GM23338 (cell line): ENCODE results near the gene FHIT. TPM values are rescaled to one million over a fixed set of nuclear protein-coding genes. Genes with fewer than 3 reads are reported as not detected.

Experiments
- ATAC-seq: fragments of 200-7000 bp; cut with Tn5 transposase; 3 replicates; pipeline ENCODE4 v1.9.1; 2020
- DNase-seq: peaks from one replicate; pipeline ENCODE4 v3.0.0-alpha.2; 2015; ENCODE audit warnings: low spot score
- H2AFZ ChIP-seq: fragments of 200-600 bp; sonication (generic); 2 replicates; pipeline ENCODE4 v1.8.0; 2016; ENCODE audit warnings: antibody characterized with exemption, mild to moderate bottlenecking, moderate library complexity
- H3F3A ChIP-seq: fragments of 200-600 bp; sonication (generic); replicated peaks from 2 replicates; pipeline ENCODE4 v1.8.0; 2017; ENCODE audit warnings: antibody characterized with exemption, mixed run types, low read depth
- H3K27ac ChIP-seq: fragments of 200-600 bp; sonication (generic); 2 replicates; pipeline ENCODE4 v1.6.1; 2016; ENCODE audit warnings: low read depth
- H3K27me3 ChIP-seq: fragments of 200-600 bp; sonication (generic); 2 replicates; pipeline ENCODE4 v1.8.0; 2016; ENCODE audit warnings: mild to moderate bottlenecking, mixed run types, moderate library complexity; ENCODE audit not compliant: insufficient read depth
- H3K36me3 ChIP-seq: fragments of 200-600 bp; sonication (generic); 2 replicates; pipeline ENCODE4 v1.8.0; 2016; ENCODE audit warnings: mild to moderate bottlenecking; ENCODE audit not compliant: insufficient read depth
- H3K4me1 ChIP-seq: fragments of 200-600 bp; sonication (generic); 2 replicates; pipeline ENCODE4 v1.8.0; 2016; ENCODE audit warnings: mild to moderate bottlenecking, moderate library complexity; ENCODE audit not compliant: insufficient read depth
- H3K4me2 ChIP-seq: fragments of 200-600 bp; sonication (generic); 2 replicates; pipeline ENCODE4 v1.7.1; 2017; ENCODE audit warnings: mixed run types
- H3K4me3 ChIP-seq: fragments of 200-600 bp; sonication (generic); 2 replicates; pipeline ENCODE4 v1.6.1; 2016; ENCODE audit warnings: mixed run types
- H3K79me2 ChIP-seq: fragments of 200-600 bp; sonication (generic); replicated peaks from 2 replicates; pipeline ENCODE4 v1.8.0; 2017; ENCODE audit warnings: mild to moderate bottlenecking; ENCODE audit not compliant: insufficient read depth
- H3K9me2 ChIP-seq: fragments of 200-600 bp; sonication (generic); 2 replicates; pipeline ENCODE4 v1.8.0; 2017; ENCODE audit not compliant: insufficient read depth
- H4K20me1 ChIP-seq: fragments of 200-600 bp; sonication (generic); replicated peaks from 2 replicates; pipeline ENCODE4 v1.8.0; 2017; ENCODE audit warnings: mild to moderate bottlenecking; ENCODE audit not compliant: insufficient read depth
- H3K27ac Mint-ChIP-seq: 2 replicates; pipeline ENCODE4 v1.8.0; 2020; ENCODE audit warnings: inconsistent platforms, mild to moderate bottlenecking, moderate library complexity, mixed read lengths
- H3K27me3 Mint-ChIP-seq: 3 replicates; pipeline ENCODE4 v1.8.0; 2022; ENCODE audit warnings: low read depth, mild to moderate bottlenecking, moderate library complexity, mixed read lengths, inconsistent platforms; ENCODE audit not compliant: insufficient read depth, poor library complexity
- H3K36me3 Mint-ChIP-seq: 3 replicates; pipeline ENCODE4 v1.8.0; 2021; ENCODE audit warnings: low read depth, mild to moderate bottlenecking, inconsistent platforms, moderate library complexity, mixed read lengths
- H3K4me1 Mint-ChIP-seq: 3 replicates; pipeline ENCODE4 v1.8.0; 2020; ENCODE audit warnings: mild to moderate bottlenecking, inconsistent platforms, mixed read lengths
- H3K4me3 Mint-ChIP-seq: 3 replicates; pipeline ENCODE4 v1.8.0; 2021; ENCODE audit warnings: moderate library complexity, mild to moderate bottlenecking, inconsistent platforms, mixed read lengths
- H3K9me3 Mint-ChIP-seq: 3 replicates; pipeline ENCODE4 v1.8.0; 2020; ENCODE audit warnings: moderate library complexity, mild to moderate bottlenecking, inconsistent platforms, mixed read lengths
- EZH2 ChIP-seq: fragments of 200-600 bp; sonication (generic); IDR thresholded peaks from one replicate; pipeline ENCODE4 v1.8.0; 2017; ENCODE audit warnings: antibody characterized with exemption, mild to moderate bottlenecking, low read depth; ENCODE audit not compliant: unreplicated experiment
- EZH2phosphoT487 ChIP-seq: fragments of 200-600 bp; sonication (generic); IDR thresholded peaks from one replicate; pipeline ENCODE4 v1.8.1; 2018; ENCODE audit warnings: antibody characterized with exemption; ENCODE audit not compliant: unreplicated experiment
- JUNB ChIP-seq: IDR thresholded peaks from one replicate; pipeline ENCODE4 v1.6.1; 2016; ENCODE audit warnings: antibody characterized with exemption; ENCODE audit not compliant: unreplicated experiment
- NANOG ChIP-seq: IDR thresholded peaks from 2 replicates; pipeline ENCODE4 v1.6.1; 2016; ENCODE audit warnings: antibody characterized with exemption, borderline replicate concordance
- POLR2AphosphoS5 ChIP-seq: IDR thresholded peaks from 2 replicates; pipeline ENCODE4 v1.6.1; 2016; ENCODE audit warnings: antibody characterized with exemption, low read depth
- REST ChIP-seq: IDR thresholded peaks from one replicate; pipeline ENCODE4 v1.6.1; 2018; ENCODE audit warnings: antibody characterized with exemption; ENCODE audit not compliant: unreplicated experiment
- ZNF331 ChIP-seq: fragments of 250-450 bp; sonication (Bioruptor Pico); IDR thresholded peaks from 2 replicates; pipeline ENCODE4 v1.5.0; 2020; ENCODE audit warnings: low read depth, mild to moderate bottlenecking, moderate library complexity
- ZNF462 ChIP-seq: fragments of 250-450 bp; sonication (Bioruptor Pico); IDR thresholded peaks from 2 replicates; pipeline ENCODE4 v1.5.0; 2020; ENCODE audit warnings: mild to moderate bottlenecking, moderate library complexity
- polyA plus RNA-seq: library from polyadenylated mRNA; unstranded; fragments of >200 nt; fragmentation: Nextera tagmentation; extraction: Ambion mirVana; gene quantifications from 2 replicates; pipeline ENCODE4 v1.2.1, GENCODE V29; 2016
- total RNA-seq: library from RNA; depleted of rRNA; stranded (reverse); fragments of >200 nt; shearing (Covaris generic); gene quantifications from 2 replicates; pipeline ENCODE4 v1.2.3, GENCODE V29; 2014

FHIT gene
- total and polyA plus RNA-seq, 2 experiments from 2014 or later, result 3.0 to 8.3 TPM

GRCh38 chr3:59882746-59883145 is 1368.5 kb downstream of the FHIT start:
- Histone ChIP-seq H3K9me2 (no peaks in the 10 kb centered on the region), H3K4me1 (no peaks in the 10 kb centered on the region), H3F3A (no peaks in the 10 kb centered on the region), H3K79me2 (no peaks in the 10 kb centered on the region), H3K36me3 (no peaks in the 10 kb centered on the region), H3K27me3 (no peaks in the 10 kb centered on the region), H3K27ac (no peak overlapping the region), H3K4me2 (no peak overlapping the region), H2AFZ (no peak overlapping the region), H3K4me3 (no peak overlapping the region), H4K20me1 (no peaks in the 10 kb centered on the region)
- Mint-ChIP-seq H3K27ac (no peak overlapping the region), H3K27me3 (peaks cover 3% of the 10 kb centered on the region), H3K9me3 (no peaks in the 10 kb centered on the region), H3K4me1 (peaks cover 12% of the 10 kb centered on the region; the same call in 2 of the 3 replicates), H3K4me3 (no peak overlapping the region), H3K36me3 (no peaks in the 10 kb centered on the region)
- no peak for TF ChIP-seq REST
- TF ChIP-seq JUNB, result no peak
- TF ChIP-seq POLR2AphosphoS5, result no peak
- ATAC-seq (no peak), DNase-seq (no peak)

DNA sequence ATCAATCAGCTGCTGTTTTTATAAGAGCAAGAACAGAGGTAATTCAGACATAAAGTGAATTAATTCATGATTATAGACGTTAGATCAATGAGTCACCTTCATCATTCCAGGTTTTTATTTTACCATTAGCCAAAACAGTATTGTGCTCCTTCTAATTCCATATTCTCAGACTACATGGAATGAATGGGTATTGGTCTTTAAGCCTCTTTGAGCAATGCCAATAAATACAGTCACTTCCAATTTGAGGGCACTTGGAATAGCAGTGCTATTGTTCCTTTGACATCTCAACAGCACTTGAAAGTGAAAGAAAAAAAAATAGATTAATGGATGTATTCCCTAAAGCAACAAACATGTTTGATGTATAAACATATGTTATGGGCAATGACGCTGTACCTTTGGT is 1370.5 kb downstream of the FHIT start:
- no peaks in the 10 kb centered on the region for H3K9me3 Mint-ChIP-seq
- no peak for TF ChIP-seq EZH2phosphoT487
- no peak for TF ChIP-seq EZH2
- no peak for TF ChIP-seq POLR2AphosphoS5
- no peak for TF ChIP-seq JUNB
- TF ChIP-seq ZNF331, result no peak
- TF ChIP-seq ZNF462 (CRISPR knock-in tag), result no peak
- TF ChIP-seq REST, result no peak
- no peak for TF ChIP-seq NANOG

More for the DNA sequence above, 1370.5 kb downstream of the FHIT start:
- Histone ChIP-seq H3K27ac (no peak overlapping the region), H3K27me3 (no peaks in the 10 kb centered on the region), H3K4me1 (no peaks in the 10 kb centered on the region), H3K4me2 (no peak overlapping the region), H3K79me2 (no peaks in the 10 kb centered on the region), H3F3A (no peaks in the 10 kb centered on the region), H3K36me3 (no peaks in the 10 kb centered on the region), H3K4me3 (no peak overlapping the region), H2AFZ (no peak overlapping the region), H3K9me2 (0 out of 2 replicates have a peak, but pooled peaks cover 6% of the 10 kb centered on the region), H4K20me1 (no peaks in the 10 kb centered on the region)
- Mint-ChIP-seq H3K4me1 (peaks cover 12% of the 10 kb centered on the region; the same call in 2 of the 3 replicates), H3K27ac (no peak overlapping the region), H3K4me3 (no peak overlapping the region), H3K27me3 (no peaks in the 10 kb centered on the region), H3K36me3 (no peaks in the 10 kb centered on the region)
- no peak for ATAC-seq
- DNase-seq, result no peak
